ENCODE results near the gene MTMR1. TPM values are rescaled to one million over a fixed set of nuclear protein-coding genes. Genes with fewer than 3 reads are reported as not detected.
A peak's percentile ranks its signal among the peaks of the same experiment; 100 is the strongest.

MTMR1 gene
- total and polyA plus RNA-seq, 3 experiments from 2014 or later = 30.9 to 39.7 (median 38.2) TPM

- H3K36me3 Mint-ChIP-seq = peaks cover 0 to 57% (median 9%) of the 10 kb centered on the region in 3 donors
- H3K27ac ChIP-seq (ENCODE audit: low read depth, low read length) = no peak overlapping the region
- peaks cover 0 to 10% of the 10 kb centered on the region in 2 donors for H3K27me3 Mint-ChIP-seq
- no peaks in the 10 kb centered on the region for H3K9me3 Mint-ChIP-seq
- ChIA-PET POLR2A (no interaction called here), CTCF (no interaction called here)
- H3K27me3 ChIP-seq (ENCODE audit: insufficient read depth, low read length, poor library complexity, severe bottlenecking) = no peaks in the 10 kb centered on the region
- no peaks in the 10 kb centered on the region for H3K4me1 ChIP-seq (ENCODE audit: insufficient read depth, low read length)
- no peaks in the 10 kb centered on the region for H3K36me3 ChIP-seq (ENCODE audit: insufficient read depth, low read length)
- no peak overlapping the region for H3K4me3 ChIP-seq (ENCODE audit: low read length)
- H3K27ac Mint-ChIP-seq = peak overlapping the region in 1 of 8 donors; percentile 28
- no peaks in the 10 kb centered on the region for H3K4me1 Mint-ChIP-seq
- no peak overlapping the region for H3K4me3 Mint-ChIP-seq
- H3K9me3 ChIP-seq (ENCODE audit: low read length) = no peaks in the 10 kb centered on the region
- DNase-seq = no peak
Observed at GRCh38 chrX:150655788-150656187, 37.4 kb upstream of the MTMR1 start.

- Histone ChIP-seq H3K27ac (ENCODE audit: low read depth, low read length) (no peak overlapping the region), H3K4me1 (ENCODE audit: insufficient read depth, low read length) (no peaks in the 10 kb centered on the region), H3K27me3 (ENCODE audit: insufficient read depth, low read length, poor library complexity, severe bottlenecking) (no peaks in the 10 kb centered on the region), H3K36me3 (ENCODE audit: insufficient read depth, low read length) (no peaks in the 10 kb centered on the region), H3K9me3 (ENCODE audit: low read length) (no peaks in the 10 kb centered on the region), H3K4me3 (ENCODE audit: low read length) (no peak overlapping the region)
- Mint-ChIP-seq H3K4me3 (no peak overlapping the region), H3K36me3 (peaks cover 0 to 63% (median 11%) of the 10 kb centered on the region in 3 donors), H3K4me1 (no peaks in the 10 kb centered on the region), H3K9me3 (no peaks in the 10 kb centered on the region), H3K27me3 (peaks cover 0 to 1% of the 10 kb centered on the region in 2 donors), H3K27ac (no peak overlapping the region)
- POLR2A ChIA-PET = no interaction called here
- CTCF ChIA-PET = interaction anchor here (1.2 to 1.5 kb wide), 3 partner anchors 18 to 55 kb away, joined by 3 to 4 read pairs (median 4); no protein-coding TSS in a partner anchor
- no peak for DNase-seq
Observed at GRCh38 chrX:150663073-150663472, 30.1 kb upstream of the MTMR1 start.

- no peaks in the 10 kb centered on the region for H3K36me3 ChIP-seq (ENCODE audit: insufficient read depth, low read length)
- peaks cover 0 to 1% of the 10 kb centered on the region in 2 donors for H3K27me3 Mint-ChIP-seq
- no peak overlapping the region for H3K4me3 ChIP-seq (ENCODE audit: low read length)
- H3K9me3 ChIP-seq (ENCODE audit: low read length) = no peaks in the 10 kb centered on the region
- ChIA-PET POLR2A (no interaction called here), CTCF (no interaction called here)
- H3K9me3 Mint-ChIP-seq = no peaks in the 10 kb centered on the region
- no peak overlapping the region for H3K4me3 Mint-ChIP-seq
- no peak for DNase-seq
- no peak overlapping the region for H3K27ac ChIP-seq (ENCODE audit: low read depth, low read length)
- no peaks in the 10 kb centered on the region for H3K4me1 Mint-ChIP-seq
- H3K27ac Mint-ChIP-seq = no peak overlapping the region
- H3K27me3 ChIP-seq (ENCODE audit: insufficient read depth, low read length, poor library complexity, severe bottlenecking) = no peaks in the 10 kb centered on the region
- H3K4me1 ChIP-seq (ENCODE audit: insufficient read depth, low read length) = no peaks in the 10 kb centered on the region
- H3K36me3 Mint-ChIP-seq = peaks cover 0 to 65% (median 11%) of the 10 kb centered on the region in 3 donors
Observed at GRCh38 chrX:150664290-150664689, 28.9 kb upstream of the MTMR1 start.

GRCh38 chrX:150676221-150676620 is 17.0 kb upstream of the MTMR1 start:
- Histone ChIP-seq H3K4me3 (ENCODE audit: low read length) (no peak overlapping the region), H3K27ac (ENCODE audit: low read depth, low read length) (no peak overlapping the region), H3K27me3 (ENCODE audit: insufficient read depth, low read length, poor library complexity, severe bottlenecking) (no peaks in the 10 kb centered on the region), H3K9me3 (ENCODE audit: low read length) (no peaks in the 10 kb centered on the region), H3K36me3 (ENCODE audit: insufficient read depth, low read length) (no peaks in the 10 kb centered on the region), H3K4me1 (ENCODE audit: insufficient read depth, low read length) (no peaks in the 10 kb centered on the region)
- peaks cover 0 to 2% (median 0%) of the 10 kb centered on the region in 5 donors for H3K9me3 Mint-ChIP-seq
- POLR2A ChIA-PET = no interaction called here
- H3K4me3 Mint-ChIP-seq = no peak overlapping the region
- H3K36me3 Mint-ChIP-seq = peaks cover 0 to 16% (median 0%) of the 10 kb centered on the region in 3 donors
- H3K27ac Mint-ChIP-seq = no peak overlapping the region
- DNase-seq = no peak
- H3K4me1 Mint-ChIP-seq = no peaks in the 10 kb centered on the region
- peaks cover 0 to 23% of the 10 kb centered on the region in 2 donors for H3K27me3 Mint-ChIP-seq
- CTCF ChIA-PET = no interaction called here

GRCh38 chrX:150680974-150681373 is 12.2 kb upstream of the MTMR1 start:
- Mint-ChIP-seq H3K27ac (no peak overlapping the region), H3K36me3 (no peaks in the 10 kb centered on the region), H3K9me3 (peaks cover 0 to 2% (median 0%) of the 10 kb centered on the region in 5 donors), H3K27me3 (peaks cover 0 to 21% of the 10 kb centered on the region in 2 donors), H3K4me1 (peaks cover 4 to 8% (median 7%) of the 10 kb centered on the region in 3 donors), H3K4me3 (no peak overlapping the region)
- H3K4me3 ChIP-seq (ENCODE audit: low read length) = no peak overlapping the region
- CTCF ChIA-PET = interaction anchor here (1.2 to 1.9 kb wide), 2 partner anchors 11 to 34 kb away, joined by 3 to 4 read pairs; no protein-coding TSS in a partner anchor
- no peaks in the 10 kb centered on the region for H3K4me1 ChIP-seq (ENCODE audit: insufficient read depth, low read length)
- POLR2A ChIA-PET = no interaction called here
- H3K9me3 ChIP-seq (ENCODE audit: low read length) = no peaks in the 10 kb centered on the region
- no peaks in the 10 kb centered on the region for H3K27me3 ChIP-seq (ENCODE audit: insufficient read depth, low read length, poor library complexity, severe bottlenecking)
- no peak for DNase-seq
- H3K36me3 ChIP-seq (ENCODE audit: insufficient read depth, low read length) = no peaks in the 10 kb centered on the region
- no peak overlapping the region for H3K27ac ChIP-seq (ENCODE audit: low read depth, low read length)

- POLR2A ChIA-PET = interaction anchor here (1.0 kb wide), 1 partner anchor 10 kb away, joined by 3 read pairs; the partner anchor contains the start of gene MTMR1
Observed at GRCh38 chrX:150683112-150683511, 10.1 kb upstream of the MTMR1 start.

GRCh38 chrX:150683536-150684146 is 9.6 kb upstream of the MTMR1 start:
- ChIA-PET POLR2A (interaction anchor here (1.0 kb wide), 1 partner anchor 9 kb away, joined by 3 read pairs; the partner anchor contains the start of gene MTMR1), CTCF (interaction anchor here (0.5 to 2.3 kb wide), 19 partner anchors 9 to 74 kb away, joined by 3 to 23 read pairs (median 4); partner anchors contain the start of gene MTMR1)
- Mint-ChIP-seq H3K4me3 (no peak overlapping the region), H3K9me3 (no peaks in the 10 kb centered on the region), H3K36me3 (no peaks in the 10 kb centered on the region), H3K4me1 (peaks cover 9 to 12% (median 10%) of the 10 kb centered on the region in 3 donors), H3K27ac (no peak overlapping the region), H3K27me3 (peaks cover 0 to 6% of the 10 kb centered on the region in 2 donors)
- peak in 3 of 5 donors; percentile 47 to 55 (median 48) for DNase-seq
- H3K4me3 ChIP-seq (ENCODE audit: low read length) = no peak overlapping the region
- peaks cover 7% of the 10 kb centered on the region for H3K4me1 ChIP-seq (ENCODE audit: insufficient read depth, low read length)
- no peaks in the 10 kb centered on the region for H3K27me3 ChIP-seq (ENCODE audit: insufficient read depth, low read length, poor library complexity, severe bottlenecking)
- H3K9me3 ChIP-seq (ENCODE audit: low read length) = no peaks in the 10 kb centered on the region
- no peaks in the 10 kb centered on the region for H3K36me3 ChIP-seq (ENCODE audit: insufficient read depth, low read length)
- H3K27ac ChIP-seq (ENCODE audit: low read depth, low read length) = no peak overlapping the region

More at GRCh38 chrX:150683112-150683511, 10.1 kb upstream of the MTMR1 start:
- H3K4me3 ChIP-seq (ENCODE audit: low read length) = no peak overlapping the region
- Mint-ChIP-seq H3K27me3 (peaks cover 0 to 9% of the 10 kb centered on the region in 2 donors), H3K36me3 (no peaks in the 10 kb centered on the region), H3K27ac (peak overlapping the region in 1 of 8 donors; percentile 10), H3K9me3 (no peaks in the 10 kb centered on the region), H3K4me3 (no peak overlapping the region), H3K4me1 (peaks cover 4 to 8% (median 7%) of the 10 kb centered on the region in 3 donors)
- no peak overlapping the region for H3K27ac ChIP-seq (ENCODE audit: low read depth, low read length)
- no peaks in the 10 kb centered on the region for H3K9me3 ChIP-seq (ENCODE audit: low read length)
- CTCF ChIA-PET = interaction anchor here (0.6 to 2.3 kb wide), 17 partner anchors 9 to 75 kb away, joined by 3 to 23 read pairs (median 5); partner anchors contain the start of gene MTMR1
- peaks cover 1% of the 10 kb centered on the region for H3K4me1 ChIP-seq (ENCODE audit: insufficient read depth, low read length)
- H3K27me3 ChIP-seq (ENCODE audit: insufficient read depth, low read length, poor library complexity, severe bottlenecking) = no peaks in the 10 kb centered on the region
- no peaks in the 10 kb centered on the region for H3K36me3 ChIP-seq (ENCODE audit: insufficient read depth, low read length)
- no peak for DNase-seq

GRCh38 chrX:150688911-150689451 is 4.2 kb upstream of the MTMR1 start:
- Mint-ChIP-seq H3K9me3 (no peaks in the 10 kb centered on the region), H3K4me3 (no peak overlapping the region), H3K27me3 (peaks cover 0 to under 1% of the 10 kb centered on the region in 2 donors), H3K4me1 (peaks cover 28 to 42% (median 31%) of the 10 kb centered on the region in 3 donors), H3K27ac (peak overlapping the region in 3 of 8 donors; percentile 27 to 59 (median 32)), H3K36me3 (peaks cover 0 to under 1% (median 0%) of the 10 kb centered on the region in 3 donors)
- no peak overlapping the region for H3K27ac ChIP-seq (ENCODE audit: low read depth, low read length)
- H3K4me3 ChIP-seq (ENCODE audit: low read length) = no peak overlapping the region
- H3K36me3 ChIP-seq (ENCODE audit: insufficient read depth, low read length) = no peaks in the 10 kb centered on the region
- no peak for DNase-seq
- peaks cover 40% of the 10 kb centered on the region for H3K4me1 ChIP-seq (ENCODE audit: insufficient read depth, low read length)
- ChIA-PET POLR2A (no interaction called here), CTCF (no interaction called here)
- H3K27me3 ChIP-seq (ENCODE audit: insufficient read depth, low read length, poor library complexity, severe bottlenecking) = no peaks in the 10 kb centered on the region
- H3K9me3 ChIP-seq (ENCODE audit: low read length) = no peaks in the 10 kb centered on the region

Measured in CD8-positive, alpha-beta memory T cell (primary cell).